GM23338 (cell line): Measurements from ENCODE around the gene ADD3. TPM values are rescaled to one million over a fixed set of nuclear protein-coding genes. Genes with fewer than 3 reads are reported as not detected.

Source experiments
- ATAC-seq: fragments of 200-7000 bp; cut with Tn5 transposase; 3 replicates; pipeline ENCODE4 v1.9.1; 2020
- DNase-seq: peaks from one replicate; pipeline ENCODE4 v3.0.0-alpha.2; 2015; ENCODE audit warnings: low spot score
- H2AFZ ChIP-seq: fragments of 200-600 bp; sonication (generic); 2 replicates; pipeline ENCODE4 v1.8.0; 2016; ENCODE audit warnings: antibody characterized with exemption, mild to moderate bottlenecking, moderate library complexity
- H3F3A ChIP-seq: fragments of 200-600 bp; sonication (generic); replicated peaks from 2 replicates; pipeline ENCODE4 v1.8.0; 2017; ENCODE audit warnings: antibody characterized with exemption, mixed run types, low read depth
- H3K27ac ChIP-seq: fragments of 200-600 bp; sonication (generic); 2 replicates; pipeline ENCODE4 v1.6.1; 2016; ENCODE audit warnings: low read depth
- H3K27me3 ChIP-seq: fragments of 200-600 bp; sonication (generic); 2 replicates; pipeline ENCODE4 v1.8.0; 2016; ENCODE audit warnings: mild to moderate bottlenecking, mixed run types, moderate library complexity; ENCODE audit not compliant: insufficient read depth
- H3K36me3 ChIP-seq: fragments of 200-600 bp; sonication (generic); 2 replicates; pipeline ENCODE4 v1.8.0; 2016; ENCODE audit warnings: mild to moderate bottlenecking; ENCODE audit not compliant: insufficient read depth
- H3K4me1 ChIP-seq: fragments of 200-600 bp; sonication (generic); 2 replicates; pipeline ENCODE4 v1.8.0; 2016; ENCODE audit warnings: mild to moderate bottlenecking, moderate library complexity; ENCODE audit not compliant: insufficient read depth
- H3K4me2 ChIP-seq: fragments of 200-600 bp; sonication (generic); 2 replicates; pipeline ENCODE4 v1.7.1; 2017; ENCODE audit warnings: mixed run types
- H3K4me3 ChIP-seq: fragments of 200-600 bp; sonication (generic); 2 replicates; pipeline ENCODE4 v1.6.1; 2016; ENCODE audit warnings: mixed run types
- H3K79me2 ChIP-seq: fragments of 200-600 bp; sonication (generic); replicated peaks from 2 replicates; pipeline ENCODE4 v1.8.0; 2017; ENCODE audit warnings: mild to moderate bottlenecking; ENCODE audit not compliant: insufficient read depth
- H3K9me2 ChIP-seq: fragments of 200-600 bp; sonication (generic); 2 replicates; pipeline ENCODE4 v1.8.0; 2017; ENCODE audit not compliant: insufficient read depth
- H4K20me1 ChIP-seq: fragments of 200-600 bp; sonication (generic); replicated peaks from 2 replicates; pipeline ENCODE4 v1.8.0; 2017; ENCODE audit warnings: mild to moderate bottlenecking; ENCODE audit not compliant: insufficient read depth
- H3K27ac Mint-ChIP-seq: 2 replicates; pipeline ENCODE4 v1.8.0; 2020; ENCODE audit warnings: inconsistent platforms, mild to moderate bottlenecking, moderate library complexity, mixed read lengths
- H3K27me3 Mint-ChIP-seq: 3 replicates; pipeline ENCODE4 v1.8.0; 2022; ENCODE audit warnings: low read depth, mild to moderate bottlenecking, moderate library complexity, mixed read lengths, inconsistent platforms; ENCODE audit not compliant: insufficient read depth, poor library complexity
- H3K36me3 Mint-ChIP-seq: 3 replicates; pipeline ENCODE4 v1.8.0; 2021; ENCODE audit warnings: low read depth, mild to moderate bottlenecking, inconsistent platforms, moderate library complexity, mixed read lengths
- H3K4me1 Mint-ChIP-seq: 3 replicates; pipeline ENCODE4 v1.8.0; 2020; ENCODE audit warnings: mild to moderate bottlenecking, inconsistent platforms, mixed read lengths
- H3K4me3 Mint-ChIP-seq: 3 replicates; pipeline ENCODE4 v1.8.0; 2021; ENCODE audit warnings: moderate library complexity, mild to moderate bottlenecking, inconsistent platforms, mixed read lengths
- H3K9me3 Mint-ChIP-seq: 3 replicates; pipeline ENCODE4 v1.8.0; 2020; ENCODE audit warnings: moderate library complexity, mild to moderate bottlenecking, inconsistent platforms, mixed read lengths
- CREB1 ChIP-seq: fragments of 250-450 bp; sonication (Bioruptor Pico); IDR thresholded peaks from 2 replicates; pipeline ENCODE4 v1.5.0; 2020; ENCODE audit warnings: low read depth, mild to moderate bottlenecking, moderate library complexity
- EZH2 ChIP-seq: fragments of 200-600 bp; sonication (generic); IDR thresholded peaks from one replicate; pipeline ENCODE4 v1.8.0; 2017; ENCODE audit warnings: antibody characterized with exemption, mild to moderate bottlenecking, low read depth; ENCODE audit not compliant: unreplicated experiment
- EZH2phosphoT487 ChIP-seq: fragments of 200-600 bp; sonication (generic); IDR thresholded peaks from one replicate; pipeline ENCODE4 v1.8.1; 2018; ENCODE audit warnings: antibody characterized with exemption; ENCODE audit not compliant: unreplicated experiment
- JUNB ChIP-seq: IDR thresholded peaks from one replicate; pipeline ENCODE4 v1.6.1; 2016; ENCODE audit warnings: antibody characterized with exemption; ENCODE audit not compliant: unreplicated experiment
- NANOG ChIP-seq: IDR thresholded peaks from 2 replicates; pipeline ENCODE4 v1.6.1; 2016; ENCODE audit warnings: antibody characterized with exemption, borderline replicate concordance
- POLR2AphosphoS5 ChIP-seq: IDR thresholded peaks from 2 replicates; pipeline ENCODE4 v1.6.1; 2016; ENCODE audit warnings: antibody characterized with exemption, low read depth
- STAT1 ChIP-seq: IDR thresholded peaks from one replicate; pipeline ENCODE4 v1.6.1; 2016; ENCODE audit warnings: antibody characterized with exemption; ENCODE audit not compliant: unreplicated experiment
- ZNF114 ChIP-seq: fragments of 250-450 bp; sonication (Bioruptor Pico); IDR thresholded peaks from 2 replicates; pipeline ENCODE4 v1.5.0; 2020; ENCODE audit warnings: mild to moderate bottlenecking, moderate library complexity
- ZNF331 ChIP-seq: fragments of 250-450 bp; sonication (Bioruptor Pico); IDR thresholded peaks from 2 replicates; pipeline ENCODE4 v1.5.0; 2020; ENCODE audit warnings: low read depth, mild to moderate bottlenecking, moderate library complexity
- polyA plus RNA-seq: library from polyadenylated mRNA; unstranded; fragments of >200 nt; fragmentation: Nextera tagmentation; extraction: Ambion mirVana; gene quantifications from 2 replicates; pipeline ENCODE4 v1.2.1, GENCODE V29; 2016
- total RNA-seq: library from RNA; depleted of rRNA; stranded (reverse); fragments of >200 nt; shearing (Covaris generic); gene quantifications from 2 replicates; pipeline ENCODE4 v1.2.3, GENCODE V29; 2014
- TF ChIP-seq, protein P1 (sequence below), 2 experiments: fragments of 200-600 bp in 1 of 2; sonication (generic) in 1 of 2; conservative IDR thresholded peaks; 2 replicates each; pipeline versions ENCODE4 v1.5.1 to v1.6.1; 2016 to 2017; ENCODE audit warnings: antibody characterized with exemption in 2 of 2, low read depth in 2 of 2, mild to moderate bottlenecking in 2 of 2, moderate library complexity in 1 of 2
- TF ChIP-seq, protein P2 (sequence below): IDR thresholded peaks from 2 replicates; pipeline ENCODE4 v1.6.1; 2016; ENCODE audit warnings: antibody characterized with exemption
- TF ChIP-seq, protein P3 (sequence below): fragments of 250-450 bp; sonication (Bioruptor Pico); IDR thresholded peaks from 2 replicates; pipeline ENCODE4 v1.5.0; 2020; ENCODE audit warnings: mild to moderate bottlenecking, moderate library complexity
- TF ChIP-seq, protein P4 (sequence below): IDR thresholded peaks from one replicate; pipeline ENCODE4 v1.6.1; 2018; ENCODE audit warnings: antibody characterized with exemption; ENCODE audit not compliant: unreplicated experiment

The ADD3 gene
- total and polyA plus RNA-seq, 2 experiments from 2014 or later = 68.5 to 767 TPM

DNA sequence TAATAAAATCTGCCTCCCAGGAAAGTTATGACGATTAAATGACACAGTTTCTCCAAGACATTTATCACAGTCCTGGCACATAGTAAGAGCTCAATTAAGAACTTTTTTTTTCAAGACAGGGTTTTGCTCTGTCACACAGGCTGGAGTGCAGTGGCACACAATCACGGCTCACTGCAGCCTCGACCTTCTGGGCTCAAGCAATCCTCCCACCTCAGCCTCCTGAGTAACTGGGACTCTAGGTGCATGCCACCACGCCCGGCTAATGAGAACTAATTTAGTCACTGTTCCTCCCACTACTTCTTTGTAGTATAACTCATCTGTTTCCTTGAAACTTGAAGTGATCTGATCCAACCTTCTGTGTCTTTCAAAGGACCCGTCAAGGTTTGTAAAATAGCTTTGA is 157.5 kb downstream of the ADD3 start:
- Mint-ChIP-seq H3K27ac (no peak overlapping the region), H3K4me1 (peaks cover 45% of the 10 kb centered on the region), H3K36me3 (no peaks in the 10 kb centered on the region), H3K9me3 (peaks cover 4% of the 10 kb centered on the region; the same call in 1 of the 3 replicates), H3K27me3 (peaks cover 82% of the 10 kb centered on the region), H3K4me3 (no peak overlapping the region)
- TF ChIP-seq EZH2phosphoT487 (no peak), CREB1 (CRISPR knock-in tag) (no peak), JUNB (no peak), STAT1 (no peak), EZH2 (no peak), NANOG (no peak), ZNF331 (CRISPR knock-in tag) (no peak), POLR2AphosphoS5 (no peak), ZNF114 (CRISPR knock-in tag) (no peak)
- TF ChIP-seq, protein P1, sequence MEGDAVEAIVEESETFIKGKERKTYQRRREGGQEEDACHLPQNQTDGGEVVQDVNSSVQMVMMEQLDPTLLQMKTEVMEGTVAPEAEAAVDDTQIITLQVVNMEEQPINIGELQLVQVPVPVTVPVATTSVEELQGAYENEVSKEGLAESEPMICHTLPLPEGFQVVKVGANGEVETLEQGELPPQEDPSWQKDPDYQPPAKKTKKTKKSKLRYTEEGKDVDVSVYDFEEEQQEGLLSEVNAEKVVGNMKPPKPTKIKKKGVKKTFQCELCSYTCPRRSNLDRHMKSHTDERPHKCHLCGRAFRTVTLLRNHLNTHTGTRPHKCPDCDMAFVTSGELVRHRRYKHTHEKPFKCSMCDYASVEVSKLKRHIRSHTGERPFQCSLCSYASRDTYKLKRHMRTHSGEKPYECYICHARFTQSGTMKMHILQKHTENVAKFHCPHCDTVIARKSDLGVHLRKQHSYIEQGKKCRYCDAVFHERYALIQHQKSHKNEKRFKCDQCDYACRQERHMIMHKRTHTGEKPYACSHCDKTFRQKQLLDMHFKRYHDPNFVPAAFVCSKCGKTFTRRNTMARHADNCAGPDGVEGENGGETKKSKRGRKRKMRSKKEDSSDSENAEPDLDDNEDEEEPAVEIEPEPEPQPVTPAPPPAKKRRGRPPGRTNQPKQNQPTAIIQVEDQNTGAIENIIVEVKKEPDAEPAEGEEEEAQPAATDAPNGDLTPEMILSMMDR (conservative IDR thresholded peaks at IDR 0.05; ENCODE audit: low read depth in 2 of 2) = no peak
- TF ChIP-seq, protein P2, sequence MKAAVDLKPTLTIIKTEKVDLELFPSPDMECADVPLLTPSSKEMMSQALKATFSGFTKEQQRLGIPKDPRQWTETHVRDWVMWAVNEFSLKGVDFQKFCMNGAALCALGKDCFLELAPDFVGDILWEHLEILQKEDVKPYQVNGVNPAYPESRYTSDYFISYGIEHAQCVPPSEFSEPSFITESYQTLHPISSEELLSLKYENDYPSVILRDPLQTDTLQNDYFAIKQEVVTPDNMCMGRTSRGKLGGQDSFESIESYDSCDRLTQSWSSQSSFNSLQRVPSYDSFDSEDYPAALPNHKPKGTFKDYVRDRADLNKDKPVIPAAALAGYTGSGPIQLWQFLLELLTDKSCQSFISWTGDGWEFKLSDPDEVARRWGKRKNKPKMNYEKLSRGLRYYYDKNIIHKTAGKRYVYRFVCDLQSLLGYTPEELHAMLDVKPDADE = no peak
- TF ChIP-seq, protein P3, sequence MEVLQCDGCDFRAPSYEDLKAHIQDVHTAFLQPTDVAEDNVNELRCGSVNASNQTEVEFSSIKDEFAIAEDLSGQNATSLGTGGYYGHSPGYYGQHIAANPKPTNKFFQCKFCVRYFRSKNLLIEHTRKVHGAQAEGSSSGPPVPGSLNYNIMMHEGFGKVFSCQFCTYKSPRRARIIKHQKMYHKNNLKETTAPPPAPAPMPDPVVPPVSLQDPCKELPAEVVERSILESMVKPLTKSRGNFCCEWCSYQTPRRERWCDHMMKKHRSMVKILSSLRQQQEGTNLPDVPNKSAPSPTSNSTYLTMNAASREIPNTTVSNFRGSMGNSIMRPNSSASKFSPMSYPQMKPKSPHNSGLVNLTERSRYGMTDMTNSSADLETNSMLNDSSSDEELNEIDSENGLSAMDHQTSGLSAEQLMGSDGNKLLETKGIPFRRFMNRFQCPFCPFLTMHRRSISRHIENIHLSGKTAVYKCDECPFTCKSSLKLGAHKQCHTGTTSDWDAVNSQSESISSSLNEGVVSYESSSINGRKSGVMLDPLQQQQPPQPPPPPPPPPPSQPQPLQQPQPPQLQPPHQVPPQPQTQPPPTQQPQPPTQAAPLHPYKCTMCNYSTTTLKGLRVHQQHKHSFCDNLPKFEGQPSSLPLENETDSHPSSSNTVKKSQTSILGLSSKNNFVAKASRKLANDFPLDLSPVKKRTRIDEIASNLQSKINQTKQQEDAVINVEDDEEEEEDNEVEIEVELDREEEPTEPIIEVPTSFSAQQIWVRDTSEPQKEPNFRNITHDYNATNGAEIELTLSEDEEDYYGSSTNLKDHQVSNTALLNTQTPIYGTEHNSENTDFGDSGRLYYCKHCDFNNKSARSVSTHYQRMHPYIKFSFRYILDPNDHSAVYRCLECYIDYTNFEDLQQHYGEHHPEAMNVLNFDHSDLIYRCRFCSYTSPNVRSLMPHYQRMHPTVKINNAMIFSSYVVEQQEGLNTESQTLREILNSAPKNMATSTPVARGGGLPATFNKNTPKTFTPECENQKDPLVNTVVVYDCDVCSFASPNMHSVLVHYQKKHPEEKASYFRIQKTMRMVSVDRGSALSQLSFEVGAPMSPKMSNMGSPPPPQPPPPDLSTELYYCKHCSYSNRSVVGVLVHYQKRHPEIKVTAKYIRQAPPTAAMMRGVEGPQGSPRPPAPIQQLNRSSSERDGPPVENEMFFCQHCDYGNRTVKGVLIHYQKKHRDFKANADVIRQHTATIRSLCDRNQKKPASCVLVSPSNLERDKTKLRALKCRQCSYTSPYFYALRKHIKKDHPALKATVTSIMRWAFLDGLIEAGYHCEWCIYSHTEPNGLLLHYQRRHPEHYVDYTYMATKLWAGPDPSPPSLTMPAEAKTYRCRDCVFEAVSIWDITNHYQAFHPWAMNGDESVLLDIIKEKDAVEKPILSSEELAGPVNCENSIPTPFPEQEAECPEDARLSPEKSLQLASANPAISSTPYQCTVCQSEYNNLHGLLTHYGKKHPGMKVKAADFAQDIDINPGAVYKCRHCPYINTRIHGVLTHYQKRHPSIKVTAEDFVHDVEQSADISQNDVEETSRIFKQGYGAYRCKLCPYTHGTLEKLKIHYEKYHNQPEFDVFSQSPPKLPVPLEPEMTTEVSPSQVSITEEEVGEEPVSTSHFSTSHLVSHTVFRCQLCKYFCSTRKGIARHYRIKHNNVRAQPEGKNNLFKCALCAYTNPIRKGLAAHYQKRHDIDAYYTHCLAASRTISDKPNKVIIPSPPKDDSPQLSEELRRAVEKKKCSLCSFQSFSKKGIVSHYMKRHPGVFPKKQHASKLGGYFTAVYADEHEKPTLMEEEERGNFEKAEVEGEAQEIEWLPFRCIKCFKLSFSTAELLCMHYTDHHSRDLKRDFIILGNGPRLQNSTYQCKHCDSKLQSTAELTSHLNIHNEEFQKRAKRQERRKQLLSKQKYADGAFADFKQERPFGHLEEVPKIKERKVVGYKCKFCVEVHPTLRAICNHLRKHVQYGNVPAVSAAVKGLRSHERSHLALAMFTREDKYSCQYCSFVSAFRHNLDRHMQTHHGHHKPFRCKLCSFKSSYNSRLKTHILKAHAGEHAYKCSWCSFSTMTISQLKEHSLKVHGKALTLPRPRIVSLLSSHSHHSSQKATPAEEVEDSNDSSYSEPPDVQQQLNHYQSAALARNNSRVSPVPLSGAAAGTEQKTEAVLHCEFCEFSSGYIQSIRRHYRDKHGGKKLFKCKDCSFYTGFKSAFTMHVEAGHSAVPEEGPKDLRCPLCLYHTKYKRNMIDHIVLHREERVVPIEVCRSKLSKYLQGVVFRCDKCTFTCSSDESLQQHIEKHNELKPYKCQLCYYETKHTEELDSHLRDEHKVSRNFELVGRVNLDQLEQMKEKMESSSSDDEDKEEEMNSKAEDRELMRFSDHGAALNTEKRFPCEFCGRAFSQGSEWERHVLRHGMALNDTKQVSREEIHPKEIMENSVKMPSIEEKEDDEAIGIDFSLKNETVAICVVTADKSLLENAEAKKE (CRISPR knock-in tag) = no peak
- TF ChIP-seq, protein P4, sequence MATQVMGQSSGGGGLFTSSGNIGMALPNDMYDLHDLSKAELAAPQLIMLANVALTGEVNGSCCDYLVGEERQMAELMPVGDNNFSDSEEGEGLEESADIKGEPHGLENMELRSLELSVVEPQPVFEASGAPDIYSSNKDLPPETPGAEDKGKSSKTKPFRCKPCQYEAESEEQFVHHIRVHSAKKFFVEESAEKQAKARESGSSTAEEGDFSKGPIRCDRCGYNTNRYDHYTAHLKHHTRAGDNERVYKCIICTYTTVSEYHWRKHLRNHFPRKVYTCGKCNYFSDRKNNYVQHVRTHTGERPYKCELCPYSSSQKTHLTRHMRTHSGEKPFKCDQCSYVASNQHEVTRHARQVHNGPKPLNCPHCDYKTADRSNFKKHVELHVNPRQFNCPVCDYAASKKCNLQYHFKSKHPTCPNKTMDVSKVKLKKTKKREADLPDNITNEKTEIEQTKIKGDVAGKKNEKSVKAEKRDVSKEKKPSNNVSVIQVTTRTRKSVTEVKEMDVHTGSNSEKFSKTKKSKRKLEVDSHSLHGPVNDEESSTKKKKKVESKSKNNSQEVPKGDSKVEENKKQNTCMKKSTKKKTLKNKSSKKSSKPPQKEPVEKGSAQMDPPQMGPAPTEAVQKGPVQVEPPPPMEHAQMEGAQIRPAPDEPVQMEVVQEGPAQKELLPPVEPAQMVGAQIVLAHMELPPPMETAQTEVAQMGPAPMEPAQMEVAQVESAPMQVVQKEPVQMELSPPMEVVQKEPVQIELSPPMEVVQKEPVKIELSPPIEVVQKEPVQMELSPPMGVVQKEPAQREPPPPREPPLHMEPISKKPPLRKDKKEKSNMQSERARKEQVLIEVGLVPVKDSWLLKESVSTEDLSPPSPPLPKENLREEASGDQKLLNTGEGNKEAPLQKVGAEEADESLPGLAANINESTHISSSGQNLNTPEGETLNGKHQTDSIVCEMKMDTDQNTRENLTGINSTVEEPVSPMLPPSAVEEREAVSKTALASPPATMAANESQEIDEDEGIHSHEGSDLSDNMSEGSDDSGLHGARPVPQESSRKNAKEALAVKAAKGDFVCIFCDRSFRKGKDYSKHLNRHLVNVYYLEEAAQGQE = no peak
- H3K4me2 ChIP-seq = no peak overlapping the region
- H3K27me3 ChIP-seq = peaks cover 96% of the 10 kb centered on the region
- no peak overlapping the region for H3K27ac ChIP-seq
- no peaks in the 10 kb centered on the region for H3K36me3 ChIP-seq
- no peak for ATAC-seq
- H2AFZ ChIP-seq = no peak overlapping the region
- H3K79me2 ChIP-seq = no peaks in the 10 kb centered on the region
- DNase-seq = no peak
- no peak overlapping the region for H3K4me3 ChIP-seq
- no peaks in the 10 kb centered on the region for H3K9me2 ChIP-seq
- H3K4me1 ChIP-seq = peaks cover 24% of the 10 kb centered on the region
- peaks cover 5% of the 10 kb centered on the region; the same call in 1 of the 2 replicates for H3F3A ChIP-seq
- peaks cover 10% of the 10 kb centered on the region; the same call in 1 of the 2 replicates for H4K20me1 ChIP-seq
